ENCODE results near the gene ZNF75A.
"Not testable (repeated sequence)": the region's sequence is repeated elsewhere in the genome, so short reads cannot be mapped to it uniquely, and the experiment has no call there.

Gene ZNF75A

GRCh38 chr16:3305109-3306068, at the start of gene ZNF75A, which contains the start of gene TIGD7:
TSS of gene ZNF75A (plus strand) at chr16:3305497. CDS start at chr16:3308429, 2,932 bp downstream.
TSS of gene TIGD7 (minus strand) at chr16:3305430. CDS start at chr16:3300614, 4,816 bp downstream.
- DNase-seq (ENCODE audit: low read depth) = peak; percentile 91

GRCh38 chr16:3256146-3256865, 49.0 kb upstream of the ZNF75A start, which contains the start of gene MEFV:
TSS of gene MEFV (minus strand) at chr16:3256633. CDS start at chr16:3256587, 46 bp downstream.
- no peak for DNase-seq (ENCODE audit: low read depth)

GRCh38 chr16:3256866-3257465, 48.3 kb upstream of the ZNF75A start:
- no peak for DNase-seq (ENCODE audit: low read depth)

- DNase-seq (ENCODE audit: low read depth) = no peak
These were observed 45.5 kb upstream of the ZNF75A start for GRCh38 chr16:3259836-3260235.

- no peak for DNase-seq (ENCODE audit: low read depth)
These were observed 42.8 kb upstream of the ZNF75A start for GRCh38 chr16:3262517-3262916.

GRCh38 chr16:3264137-3265036, 40.9 kb upstream of the ZNF75A start:
- DNase-seq (ENCODE audit: low read depth) = peak; percentile 96

- DNase-seq (ENCODE audit: low read depth) = peak; percentile 48
These were observed 38.3 kb upstream of the ZNF75A start for GRCh38 chr16:3266873-3267537.

- no peak for DNase-seq (ENCODE audit: low read depth)
These were observed 37.0 kb upstream of the ZNF75A start for GRCh38 chr16:3268294-3268693.

GRCh38 chr16:3270718-3271117, 34.6 kb upstream of the ZNF75A start:
- DNase-seq (ENCODE audit: low read depth) = not testable (repeated sequence)

GRCh38 chr16:3271281-3271680, 34.0 kb upstream of the ZNF75A start:
- not testable (repeated sequence) for DNase-seq (ENCODE audit: low read depth)

GRCh38 chr16:3274490-3274889, 30.8 kb upstream of the ZNF75A start:
- peak; percentile 52 for DNase-seq (ENCODE audit: low read depth)

- DNase-seq (ENCODE audit: low read depth) = no peak
These were observed 30.4 kb upstream of the ZNF75A start for GRCh38 chr16:3274947-3275346.

GRCh38 chr16:3276679-3277078, 28.6 kb upstream of the ZNF75A start:
- no peak for DNase-seq (ENCODE audit: low read depth)

GRCh38 chr16:3281222-3281820, 24.0 kb upstream of the ZNF75A start:
- DNase-seq (ENCODE audit: low read depth) = no peak

GRCh38 chr16:3282103-3282729, 23.1 kb upstream of the ZNF75A start:
- no peak for DNase-seq (ENCODE audit: low read depth)

- DNase-seq (ENCODE audit: low read depth) = peak; percentile 99
These were observed 22.4 kb upstream of the ZNF75A start, which contains the start of gene ZNF263 for GRCh38 chr16:3282730-3283542. TSS of gene ZNF263 (plus strand) at chr16:3283491. CDS start at chr16:3283819, 328 bp downstream.

- no peak for DNase-seq (ENCODE audit: low read depth)
These were observed 21.5 kb upstream of the ZNF75A start for GRCh38 chr16:3283543-3284447.

- no peak for DNase-seq (ENCODE audit: low read depth)
These were observed 20.2 kb upstream of the ZNF75A start for GRCh38 chr16:3285131-3285530.
